Transverse colon (tissue), 4 donors: Measurements from ENCODE around the gene BICRA. TPM values are rescaled to one million over a fixed set of nuclear protein-coding genes. Genes with fewer than 3 reads are reported as not detected.
"Not testable (repeated sequence)": the region's sequence is repeated elsewhere in the genome, so short reads cannot be mapped to it uniquely, and the experiment has no call there.

Experiments
- DNase-seq: peaks from one replicate; pipeline ENCODE4 v3.0.0-alpha.2; 2019
- H3K27ac ChIP-seq, 4 donors: fragments of 200-600 bp; sonication (generic); 2 replicates each; pipeline ENCODE4 v1.5.1; 2016 to 2018; ENCODE audit warnings: inconsistent platforms in 4 of 4
- H3K27me3 ChIP-seq: fragments of 200-600 bp; sonication (generic); 2 replicates; pipeline ENCODE4 v1.5.1; 2017; ENCODE audit warnings: inconsistent platforms
- H3K36me3 ChIP-seq, 4 donors: fragments of 200-600 bp; sonication (generic); 2 replicates each; pipeline ENCODE4 v1.5.1; 2017 to 2019; ENCODE audit warnings: inconsistent platforms in 4 of 4
- H3K4me1 ChIP-seq, 4 donors: fragments of 200-600 bp; sonication (generic); 2 replicates each; pipeline ENCODE4 v1.5.1; 2017 to 2020; ENCODE audit warnings: inconsistent platforms in 4 of 4
- H3K4me3 ChIP-seq, 4 donors: fragments of 200-600 bp; sonication (generic); 1 replicate in 1 of 4; 2 replicates in 3 of 4; pipeline versions ENCODE4 v1.5.1 to v1.6.1; 2017 to 2019; ENCODE audit warnings: inconsistent platforms in 4 of 4
- H3K9me3 ChIP-seq, 2 donors: fragments of 200-600 bp; sonication (generic); 2 replicates each; pipeline ENCODE4 v1.5.1; 2017 to 2019; ENCODE audit warnings: inconsistent platforms in 2 of 2
- CTCF ChIP-seq, 5 experiments: fragments of 200-600 bp in 3 of 5; fragments of 450-650 bp in 2 of 5; sonication (generic) in 3 of 5; IDR thresholded peaks; 1 replicate in 2 of 5; 2 replicates in 3 of 5; pipeline ENCODE4 v1.5.1; 2016 to 2017; ENCODE audit warnings: antibody characterized with exemption in 5 of 5, inconsistent platforms in 3 of 5, mild to moderate bottlenecking in 2 of 5, moderate library complexity in 1 of 5
- EP300 ChIP-seq: sonication (generic); formaldehyde crosslinking; IDR thresholded peaks from one replicate; pipeline ENCODE4 v1.6.1; 2017; ENCODE audit warnings: antibody characterized with exemption, low read depth
- POLR2A ChIP-seq: fragments of 450-650 bp; IDR thresholded peaks from one replicate; pipeline ENCODE4 v1.6.1; 2016; ENCODE audit warnings: antibody characterized with exemption, mild to moderate bottlenecking, moderate library complexity
- POLR2AphosphoS5 ChIP-seq, 3 donors: sonication (generic); formaldehyde crosslinking; IDR thresholded peaks; one replicate each; pipeline ENCODE4 v1.6.1; 2016; ENCODE audit warnings: antibody characterized with exemption in 3 of 3
- WGBS, 2 donors: methylation state at CpG; one replicate each; pipeline ENCODE4 v1.1.5; 2018; ENCODE audit warnings: low coverage in 1 of 2; 5-methylcytosine and 5-hydroxymethylcytosine counted together
- in situ Hi-C, 4 donors: fragments of 200-750 bp; cut with MboI; loops; one replicate each; pipeline versions ENCODE4 v1.15.0 to v1.15.1; 2017; ENCODE audit warnings: low sequenced_read_pairs in 3 of 4, low pct_ligation_motif_present in 1 of 4, low pct_unique_long_range_greater_than_20kb in 1 of 4
- intact Hi-C: fragments of 100-400 bp; cut with DNase I; formaldehyde crosslinking; loops from one replicate; pipeline ENCODE4 v1.15.1; 2023; ENCODE audit warnings: low total_unique reads
- total RNA-seq, 4 donors: library from RNA; depleted of rRNA; stranded (reverse); fragments of >200 nt; gene quantifications; one replicate each; pipeline ENCODE4 v1.1.0, GENCODE V29; 2016

BICRA gene
- total RNA-seq, 4 donors from 2014 or later, result 11.6 to 30.3 (median 13.2) TPM

GRCh38 chr19:47716270-47716937 is 107.5 kb downstream of the BICRA start:
- no peak for TF ChIP-seq POLR2AphosphoS5 (IDR thresholded peaks at IDR 0.05)
- TF ChIP-seq EP300, result no peak
- no peak for TF ChIP-seq CTCF (IDR thresholded peaks at IDR 0.05)
- TF ChIP-seq POLR2A, result no peak
- H3K4me1 ChIP-seq, result peaks cover 22 to 51% (median 31%) of the 10 kb centered on the region in 4 donors
- no peak for DNase-seq
- WGBS, 2 donors, result 63 to 71% methylated on average over 3 to 20 of the region's 32 CpGs
- in situ Hi-C loops, result loop anchor here in 3 of 4 donors (25.0 kb wide), 2 partner anchors 404 to 429 kb away; partner anchors contain the start of gene C5AR1 (in 1 of the 3)
- H3K36me3 ChIP-seq, result no peaks in the 10 kb centered on the region
- H3K4me3 ChIP-seq, result no peak overlapping the region
- H3K27ac ChIP-seq, result peak overlapping the region; percentile 85 to 94 (median 89)
- intact Hi-C loops, result no loop called here
- peaks cover 27% of the 10 kb centered on the region for H3K27me3 ChIP-seq
- H3K9me3 ChIP-seq, result no peaks in the 10 kb centered on the region

GRCh38 chr19:47718415-47719046 is 109.6 kb downstream of the BICRA start:
- H3K27ac ChIP-seq, result peak overlapping the region; percentile 85 to 94 (median 89)
- WGBS, 2 donors, result 63 to 71% methylated on average over 3 to 11 of the region's 11 CpGs
- H3K4me1 ChIP-seq, result peaks cover 27 to 62% (median 38%) of the 10 kb centered on the region in 4 donors
- H3K27me3 ChIP-seq, result peaks cover 14% of the 10 kb centered on the region
- intact Hi-C loops, H3K36me3 ChIP-seq, H3K9me3 ChIP-seq, DNase-seq: not testable (repeated sequence)
- in situ Hi-C loops, result loop anchor here in 3 of 4 donors (25.0 kb wide), 2 partner anchors 406 to 431 kb away; partner anchors contain the start of gene C5AR1 (in 1 of the 3)
- H3K4me3 ChIP-seq, result peak overlapping the region in 1 of 4 donors; percentile 11

GRCh38 chr19:47719047-47719859 is 110.3 kb downstream of the BICRA start:
- intact Hi-C loops (no loop called here), in situ Hi-C loops (loop anchor here in 3 of 4 donors (25.0 kb wide), 2 partner anchors 407 to 432 kb away; partner anchors contain the start of gene C5AR1 (in 1 of the 3))
- peak overlapping the region in 1 of 4 donors; percentile 24 for H3K4me3 ChIP-seq
- H3K4me1 ChIP-seq, result peaks cover 31 to 63% (median 43%) of the 10 kb centered on the region in 4 donors
- H3K27ac ChIP-seq, result peak overlapping the region; percentile 85 to 94 (median 89)
- 11 to 38% methylated on average over 3 to 26 of the region's 26 CpGs for WGBS, 2 donors
- H3K36me3 ChIP-seq, result no peaks in the 10 kb centered on the region
- H3K27me3 ChIP-seq, result peaks cover 8% of the 10 kb centered on the region
- no peak for TF ChIP-seq POLR2A
- TF ChIP-seq EP300, result no peak
- TF ChIP-seq CTCF (IDR thresholded peaks at IDR 0.05), result no peak
- TF ChIP-seq POLR2AphosphoS5 (IDR thresholded peaks at IDR 0.05), result peak; percentile 57 to 73 (median 72)
- no peaks in the 10 kb centered on the region for H3K9me3 ChIP-seq
- DNase-seq, result peak; percentile 80

GRCh38 chr19:47720669-47721422 is 111.9 kb downstream of the BICRA start:
- in situ Hi-C loops (loop anchor here in 3 of 4 donors (25.0 kb wide), 2 partner anchors 409 to 434 kb away; partner anchors contain the start of gene C5AR1 (in 1 of the 3)), intact Hi-C loops (no loop called here)
- no peaks in the 10 kb centered on the region for H3K9me3 ChIP-seq
- TF ChIP-seq CTCF (IDR thresholded peaks at IDR 0.05) (no peak), EP300 (no peak), POLR2AphosphoS5 (IDR thresholded peaks at IDR 0.05) (no peak), POLR2A (no peak)
- H3K27ac ChIP-seq, result peak overlapping the region; percentile 85 to 94 (median 89)
- H3K36me3 ChIP-seq, result no peaks in the 10 kb centered on the region
- no peak overlapping the region for H3K4me3 ChIP-seq
- peaks cover 8% of the 10 kb centered on the region for H3K27me3 ChIP-seq
- peaks cover 32 to 49% (median 43%) of the 10 kb centered on the region in 4 donors for H3K4me1 ChIP-seq
- no peak for DNase-seq
- 67 to 80% methylated on average over 1 to 14 of the region's 14 CpGs for WGBS, 2 donors
